Measurements from ENCODE around the gene CHD9NB. TPM values are rescaled to one million over a fixed set of nuclear protein-coding genes. Genes with fewer than 3 reads are reported as not detected.
A peak's percentile ranks its signal among the peaks of the same experiment; 100 is the strongest.
"Not testable (repeated sequence)": the region's sequence is repeated elsewhere in the genome, so short reads cannot be mapped to it uniquely, and the experiment has no call there.

Gene CHD9NB
- total RNA-seq, 1 donor from 2014 or later, result 0.86 TPM

GRCh38 chr16:53043986-53044601 is 8.6 kb downstream of the CHD9NB start:
- DNase-seq (peak; percentile 50), ATAC-seq (ENCODE audit: poor library complexity) (peak; percentile 13)
- intact Hi-C loops (cut with DNase I), result no loop called here

- peak; percentile 44 for ATAC-seq (ENCODE audit: poor library complexity)
- no peak for DNase-seq
- intact Hi-C loops (cut with DNase I), result no loop called here
Observed at GRCh38 chr16:53043428-53043831, 9.3 kb downstream of the CHD9NB start.

GRCh38 chr16:53042235-53042701 is 10.4 kb downstream of the CHD9NB start:
- intact Hi-C loops (cut with DNase I), result no loop called here
- no peak for DNase-seq
- peak; percentile 46 for ATAC-seq (ENCODE audit: poor library complexity)

GRCh38 chr16:53041320-53042051 is 11.2 kb downstream of the CHD9NB start:
- intact Hi-C loops (cut with DNase I), result no loop called here
- peak; percentile 92 for DNase-seq
- peak; percentile 92 for ATAC-seq (ENCODE audit: poor library complexity)

GRCh38 chr16:53040788-53041187 is 11.9 kb downstream of the CHD9NB start:
- no peak for DNase-seq
- intact Hi-C loops (cut with DNase I), result no loop called here
- no peak for ATAC-seq (ENCODE audit: poor library complexity)

GRCh38 chr16:53036711-53037110 is 16.0 kb downstream of the CHD9NB start:
- ATAC-seq (ENCODE audit: poor library complexity); DNase-seq; intact Hi-C loops (cut with DNase I): not testable (repeated sequence)

GRCh38 chr16:53036066-53036465 is 16.6 kb downstream of the CHD9NB start:
- intact Hi-C loops (cut with DNase I), result no loop called here
- ATAC-seq (ENCODE audit: poor library complexity), result no peak
- DNase-seq, result no peak

- intact Hi-C loops (cut with DNase I), result no loop called here
- ATAC-seq (ENCODE audit: poor library complexity) (no peak), DNase-seq (no peak)
Observed at GRCh38 chr16:53035176-53035942, 17.3 kb downstream of the CHD9NB start.

GRCh38 chr16:53034306-53034705 is 18.4 kb downstream of the CHD9NB start:
- ATAC-seq (ENCODE audit: poor library complexity), result no peak
- intact Hi-C loops (cut with DNase I), result no loop called here
- no peak for DNase-seq

- intact Hi-C loops (cut with DNase I), result no loop called here
- ATAC-seq (ENCODE audit: poor library complexity) (peak; percentile 59), DNase-seq (no peak)
Observed at GRCh38 chr16:53031323-53031942, 21.3 kb downstream of the CHD9NB start.

GRCh38 chr16:53029971-53030370 is 22.7 kb downstream of the CHD9NB start:
- intact Hi-C loops (cut with DNase I), result no loop called here
- ATAC-seq (ENCODE audit: poor library complexity), result no peak
- DNase-seq, result no peak

- intact Hi-C loops (cut with DNase I), result no loop called here
- DNase-seq, result no peak
- ATAC-seq (ENCODE audit: poor library complexity), result no peak
Observed at GRCh38 chr16:53024045-53024444, 28.7 kb downstream of the CHD9NB start.

- DNase-seq (no peak), ATAC-seq (ENCODE audit: poor library complexity) (peak; percentile 56)
- intact Hi-C loops (cut with DNase I), result no loop called here
Observed at GRCh38 chr16:53022374-53022773, 30.3 kb downstream of the CHD9NB start.

- DNase-seq (no peak), ATAC-seq (ENCODE audit: poor library complexity) (no peak)
- intact Hi-C loops (cut with DNase I), result no loop called here
Observed at GRCh38 chr16:53018834-53019416, 33.8 kb downstream of the CHD9NB start.

- intact Hi-C loops (cut with DNase I), result no loop called here
- DNase-seq, result no peak
- ATAC-seq (ENCODE audit: poor library complexity), result no peak
Observed at GRCh38 chr16:53014287-53014686, 38.4 kb downstream of the CHD9NB start.

GRCh38 chr16:53007095-53007494 is 45.6 kb downstream of the CHD9NB start:
- DNase-seq (no peak), ATAC-seq (ENCODE audit: poor library complexity) (no peak)
- intact Hi-C loops (cut with DNase I), result no loop called here

- DNase-seq (no peak), ATAC-seq (ENCODE audit: poor library complexity) (no peak)
- intact Hi-C loops (cut with DNase I), result no loop called here
Observed at GRCh38 chr16:52997922-52998321, 54.8 kb downstream of the CHD9NB start.

GRCh38 chr16:52994942-52995341 is 57.8 kb downstream of the CHD9NB start:
- no peak for DNase-seq
- ATAC-seq (ENCODE audit: poor library complexity), result no peak
- intact Hi-C loops (cut with DNase I), result no loop called here

GRCh38 chr16:52993179-52993578 is 59.5 kb downstream of the CHD9NB start:
- no peak for ATAC-seq (ENCODE audit: poor library complexity)
- no peak for DNase-seq
- intact Hi-C loops (cut with DNase I), result no loop called here

All from Right ventricle myocardium superior (tissue), 1 donor.